ENCODE data around the gene GAREM2.

DNA sequence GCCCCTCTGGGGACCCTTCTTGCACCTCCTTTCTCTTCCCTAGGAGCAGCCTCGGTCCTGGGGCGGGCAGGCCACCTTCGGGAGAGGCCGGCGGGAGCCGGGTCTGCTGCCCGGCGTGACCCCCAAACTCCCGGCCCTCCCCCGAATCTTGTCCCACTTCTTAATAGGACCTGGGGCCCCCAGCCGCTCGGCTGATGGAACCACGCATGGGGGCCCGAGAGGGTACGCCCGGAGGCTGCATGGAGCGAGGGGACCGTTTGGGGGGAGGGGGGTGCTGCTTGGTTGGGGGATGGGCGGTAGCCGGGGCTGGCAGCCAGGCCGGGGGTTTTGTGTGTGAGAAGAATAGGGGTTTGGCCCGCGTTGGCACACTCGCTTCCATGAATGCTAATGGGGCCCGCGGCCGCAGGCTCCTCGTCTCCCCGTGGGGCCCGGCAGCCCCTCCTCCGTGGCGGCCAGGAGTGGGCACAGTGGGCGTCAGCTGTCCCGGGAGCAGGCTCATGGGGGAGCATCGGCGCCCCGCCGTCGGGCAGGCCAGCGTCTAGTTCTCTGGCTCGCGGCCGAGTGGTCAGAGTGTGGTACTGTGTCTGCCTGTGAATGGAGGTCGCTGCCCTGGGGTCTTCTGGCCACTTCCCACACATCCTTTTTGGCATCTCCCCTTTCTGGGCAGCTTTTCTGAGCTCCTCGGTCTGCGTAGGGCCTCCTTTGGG lies 1.0 kb downstream of the GAREM2 start:
- TF ChIP-seq, protein P1, sequence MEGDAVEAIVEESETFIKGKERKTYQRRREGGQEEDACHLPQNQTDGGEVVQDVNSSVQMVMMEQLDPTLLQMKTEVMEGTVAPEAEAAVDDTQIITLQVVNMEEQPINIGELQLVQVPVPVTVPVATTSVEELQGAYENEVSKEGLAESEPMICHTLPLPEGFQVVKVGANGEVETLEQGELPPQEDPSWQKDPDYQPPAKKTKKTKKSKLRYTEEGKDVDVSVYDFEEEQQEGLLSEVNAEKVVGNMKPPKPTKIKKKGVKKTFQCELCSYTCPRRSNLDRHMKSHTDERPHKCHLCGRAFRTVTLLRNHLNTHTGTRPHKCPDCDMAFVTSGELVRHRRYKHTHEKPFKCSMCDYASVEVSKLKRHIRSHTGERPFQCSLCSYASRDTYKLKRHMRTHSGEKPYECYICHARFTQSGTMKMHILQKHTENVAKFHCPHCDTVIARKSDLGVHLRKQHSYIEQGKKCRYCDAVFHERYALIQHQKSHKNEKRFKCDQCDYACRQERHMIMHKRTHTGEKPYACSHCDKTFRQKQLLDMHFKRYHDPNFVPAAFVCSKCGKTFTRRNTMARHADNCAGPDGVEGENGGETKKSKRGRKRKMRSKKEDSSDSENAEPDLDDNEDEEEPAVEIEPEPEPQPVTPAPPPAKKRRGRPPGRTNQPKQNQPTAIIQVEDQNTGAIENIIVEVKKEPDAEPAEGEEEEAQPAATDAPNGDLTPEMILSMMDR (IDR thresholded peaks at IDR 0.05) = no peak
- no peak for TF ChIP-seq POLR2A (IDR thresholded peaks at IDR 0.05)
